H1 (cell line): ENCODE measurements around the gene F7. TPM values are rescaled to one million over a fixed set of nuclear protein-coding genes. Genes with fewer than 3 reads are reported as not detected.

ENCODE experiments used
- CTCF ChIA-PET: fragments of 300-600 bp; sonication (Branson Sonifier 250); formaldehyde crosslinking; loops from one replicate; lab custom pipeline; 2021; ENCODE audit not compliant: partially characterized antibody; lab: Charles Lee
- POLR2A ChIA-PET: fragments of 300-600 bp; sonication (Branson Sonifier 250); formaldehyde crosslinking; loops from one replicate; lab custom pipeline; 2021; ENCODE audit warnings: inconsistent platforms; ENCODE audit not compliant: partially characterized antibody; lab: Charles Lee
- DNase-seq, 2 experiments: peaks; one replicate each; pipeline versions ENCODE4 v3.0.0 to v3.0.0-alpha.2; 2010 to 2022; ENCODE audit warnings: low spot score in 2 of 2, low read depth in 1 of 2, mixed read lengths in 1 of 2
- FAIRE-seq: peaks from 2 replicates; lab custom pipeline; 2011; peaks lifted over from hg19 to GRCh38; lab: Jason Lieb, UNC
- H2AFZ ChIP-seq: 2 replicates; pipeline ENCODE4 v1.8.1; 2012; ENCODE audit warnings: low read length, inconsistent platforms
- H2AK5ac ChIP-seq: 2 replicates; pipeline ENCODE4 v1.6.1; 2013; ENCODE audit warnings: low read depth, low read length
- H2BK120ac ChIP-seq: replicated peaks from 2 replicates; pipeline ENCODE3; 2013; ENCODE audit warnings: low read depth, low read length, inconsistent platforms
- H2BK12ac ChIP-seq: 2 replicates; pipeline ENCODE4 v1.6.1; 2013; ENCODE audit warnings: low read depth, low read length
- H2BK15ac ChIP-seq: 2 replicates; pipeline ENCODE4 v1.6.1; 2013; ENCODE audit warnings: low read length
- H2BK20ac ChIP-seq: 2 replicates; pipeline ENCODE4 v1.6.1; 2013; ENCODE audit warnings: low read length
- H2BK5ac ChIP-seq: 2 replicates; pipeline ENCODE4 v1.6.1; 2013; ENCODE audit warnings: low read depth, low read length
- H3K14ac ChIP-seq: 2 replicates; pipeline ENCODE4 v1.6.1; 2013; ENCODE audit warnings: inconsistent platforms; ENCODE audit not compliant: insufficient read length
- H3K18ac ChIP-seq: 2 replicates; pipeline ENCODE4 v1.6.1; 2013; ENCODE audit warnings: low read length; ENCODE audit errors: extremely low read depth
- H3K23ac ChIP-seq: 2 replicates; pipeline ENCODE4 v1.6.1; 2013; ENCODE audit warnings: inconsistent platforms; ENCODE audit not compliant: insufficient read length
- H3K23me2 ChIP-seq: 2 replicates; pipeline ENCODE4 v1.6.1; 2013; ENCODE audit warnings: low read depth, low read length
- H3K27ac ChIP-seq: 2 replicates; pipeline ENCODE4 v1.6.1; 2011; ENCODE audit warnings: low read depth, low read length, inconsistent platforms
- H3K27me3 ChIP-seq, 4 experiments: replicated peaks in 1 of 4; 1 replicate in 1 of 4; 2 replicates in 3 of 4; pipeline versions ENCODE4 v1.6.1 to v1.8.1; 2011 to 2013; ENCODE audit warnings: low read length in 3 of 4, mild to moderate bottlenecking in 3 of 4, inconsistent platforms in 2 of 4, mixed read lengths in 2 of 4, moderate library complexity in 1 of 4; ENCODE audit not compliant: control insufficient read depth in 3 of 4, insufficient read depth in 3 of 4; ENCODE audit errors: extremely low read depth in 1 of 4
- H3K36me3 ChIP-seq, 4 experiments: 2 replicates each; pipeline versions ENCODE4 v1.6.1 to v1.8.1; 2011 to 2013; ENCODE audit warnings: mild to moderate bottlenecking in 4 of 4, low read length in 3 of 4, moderate library complexity in 2 of 4, control low read depth in 1 of 4, inconsistent platforms in 1 of 4; ENCODE audit not compliant: insufficient read depth in 4 of 4, control insufficient read depth in 2 of 4
- H3K4ac ChIP-seq: replicated peaks from 2 replicates; pipeline ENCODE3; 2013; ENCODE audit warnings: low read length, low read depth, mixed read lengths, inconsistent platforms; ENCODE audit not compliant: insufficient read length
- H3K4me1 ChIP-seq, 4 experiments: replicated peaks in 1 of 4; 1 replicate in 1 of 4; 2 replicates in 3 of 4; pipeline versions ENCODE4 v1.6.1 to v1.8.1; 2011 to 2013; ENCODE audit warnings: low read length in 3 of 4, inconsistent platforms in 2 of 4, mixed read lengths in 1 of 4; ENCODE audit not compliant: insufficient read depth in 4 of 4, control insufficient read depth in 3 of 4
- H3K4me2 ChIP-seq, 2 experiments: 2 replicates each; pipeline versions ENCODE4 v1.6.1 to v1.8.1; 2011 to 2013; ENCODE audit warnings: low read depth in 2 of 2, low read length in 2 of 2, control low read depth in 1 of 2, inconsistent platforms in 1 of 2, mild to moderate bottlenecking in 1 of 2; ENCODE audit not compliant: insufficient read depth in 1 of 2
- H3K4me3 ChIP-seq, 4 experiments: fragments of 200-600, 300-600 bp in 1 of 4; sonication (generic), shearing (Covaris generic), sonication (Bioruptor Twin) in 1 of 4; 2 replicates each; pipeline versions ENCODE4 v1.5.1 to v1.8.1; 2011 to 2016; ENCODE audit warnings: low read length in 4 of 4, low read depth in 3 of 4, control low read depth in 2 of 4, inconsistent platforms in 2 of 4, mild to moderate bottlenecking in 2 of 4, mixed read lengths in 1 of 4, moderate library complexity in 1 of 4; ENCODE audit not compliant: insufficient read depth in 2 of 4; ENCODE audit errors: extremely low read depth in 1 of 4
- H3K56ac ChIP-seq: replicated peaks from 2 replicates; pipeline ENCODE3; 2013; ENCODE audit warnings: low read depth, mild to moderate bottlenecking, mixed read lengths, low read length, inconsistent platforms; ENCODE audit not compliant: insufficient read length
- H3K79me1 ChIP-seq: 2 replicates; pipeline ENCODE4 v1.6.1; 2013; ENCODE audit warnings: low read depth, low read length, control low read depth
- H3K79me2 ChIP-seq, 2 experiments: 2 replicates each; pipeline versions ENCODE4 v1.6.1 to v1.8.1; 2012 to 2013; ENCODE audit warnings: low read length in 2 of 2, mild to moderate bottlenecking in 2 of 2, inconsistent platforms in 1 of 2; ENCODE audit not compliant: insufficient read depth in 2 of 2, control insufficient read depth in 1 of 2
- H3K9ac ChIP-seq, 4 experiments: replicated peaks in 1 of 4; 1 replicate in 1 of 4; 2 replicates in 3 of 4; pipeline versions ENCODE4 v1.6.1 to v1.8.1; 2011 to 2013; ENCODE audit warnings: low read depth in 3 of 4, low read length in 3 of 4, control low read depth in 2 of 4, mild to moderate bottlenecking in 2 of 4, moderate library complexity in 2 of 4, inconsistent platforms in 1 of 4; ENCODE audit errors: extremely low read depth in 1 of 4
- H3K9me3 ChIP-seq, 2 experiments: 2 replicates each; pipeline versions ENCODE4 v1.6.1 to v1.8.1; 2012 to 2013; ENCODE audit warnings: mild to moderate bottlenecking in 2 of 2, moderate library complexity in 2 of 2, control low read depth in 1 of 2, inconsistent platforms in 1 of 2, low read depth in 1 of 2, low read length in 1 of 2, mixed read lengths in 1 of 2; ENCODE audit not compliant: insufficient read depth in 2 of 2
- H4K20me1 ChIP-seq, 2 experiments: replicated peaks in 1 of 2; 2 replicates each; pipeline versions ENCODE3 to v1.8.1; 2011 to 2013; ENCODE audit warnings: inconsistent platforms in 2 of 2, low read length in 2 of 2, mild to moderate bottlenecking in 1 of 2; ENCODE audit not compliant: insufficient read depth in 2 of 2, control insufficient read depth in 1 of 2
- H4K5ac ChIP-seq: 2 replicates; pipeline ENCODE4 v1.6.1; 2013; ENCODE audit warnings: low read length, low read depth, mixed read lengths, inconsistent platforms; ENCODE audit not compliant: insufficient read length
- H4K8ac ChIP-seq: 2 replicates; pipeline ENCODE4 v1.8.0; 2013; ENCODE audit warnings: mild to moderate bottlenecking, moderate library complexity, low read length, inconsistent platforms; ENCODE audit not compliant: insufficient read depth; ENCODE audit errors: extremely low read depth
- H4K91ac ChIP-seq: replicated peaks from 2 replicates; pipeline ENCODE3; 2013; ENCODE audit warnings: low read length, mixed read lengths, inconsistent platforms; ENCODE audit not compliant: insufficient read length
- ASH2L ChIP-seq: fragments of 200-600, 300-600 bp; sonication (generic); IDR thresholded peaks from one replicate; pipeline ENCODE4 v1.7.1; 2017; ENCODE audit warnings: low read length
- FOSL1 ChIP-seq: IDR thresholded peaks from 2 replicates; pipeline ENCODE4 v1.6.1; 2011; ENCODE audit warnings: mild to moderate bottlenecking, low read depth, low read length, moderate library complexity; ENCODE audit not compliant: insufficient read depth
- HDAC2 ChIP-seq, 2 experiments: fragments of 300-600 bp in 1 of 2; sonication (generic) in 1 of 2; IDR thresholded peaks; 2 replicates each; pipeline ENCODE4 v1.6.1; 2011 to 2012; ENCODE audit warnings: low read depth in 2 of 2, low read length in 2 of 2, mild to moderate bottlenecking in 2 of 2, moderate library complexity in 2 of 2, borderline replicate concordance in 1 of 2, inconsistent platforms in 1 of 2
- KDM4A ChIP-seq: IDR thresholded peaks from one replicate; pipeline ENCODE4 v1.7.1; 2012; ENCODE audit warnings: low read depth, mild to moderate bottlenecking, moderate library complexity, low read length, inconsistent platforms; ENCODE audit not compliant: severe bottlenecking
- NANOG ChIP-seq: IDR thresholded peaks from 2 replicates; pipeline ENCODE4 v1.6.1; 2011; ENCODE audit warnings: low read length, low read depth, mild to moderate bottlenecking, inconsistent platforms; ENCODE audit not compliant: insufficient read depth, poor library complexity, severe bottlenecking
- NRF1 ChIP-seq: IDR thresholded peaks from 2 replicates; pipeline ENCODE4 v1.6.1; 2011; ENCODE audit warnings: mild to moderate bottlenecking, low read depth, low read length, improper control_type of control experiment
- SIN3A ChIP-seq, 2 experiments: IDR thresholded peaks in 1 of 2; conservative IDR thresholded peaks in 1 of 2; 2 replicates each; pipeline ENCODE4 v1.6.1; 2011 to 2012; ENCODE audit warnings: low read length in 2 of 2, improper control_type of control experiment in 1 of 2, low read depth in 1 of 2, mild to moderate bottlenecking in 1 of 2
- SUZ12 ChIP-seq: fragments of 200-600 bp; sonication (generic); IDR thresholded peaks from 2 replicates; pipeline ENCODE4 v1.6.1; 2012; ENCODE audit warnings: mild to moderate bottlenecking, inconsistent platforms, low read length, moderate library complexity, mixed read lengths
- ZNF274 ChIP-seq: IDR thresholded peaks from 2 replicates; pipeline ENCODE4 v1.7.0; 2012; ENCODE audit warnings: low read length, borderline replicate concordance; ENCODE audit errors: extremely low read depth
- WGBS, 2 experiments: shearing (Covaris generic) in 1 of 2; methylation state at CpG; one replicate each; pipeline versions ENCODE4 v1.1.6 to v1.1.7; 2013 to 2015; ENCODE audit warnings: low lambda C conversion rate in 2 of 2, mixed read lengths in 2 of 2, inconsistent platforms in 1 of 2, low coverage in 1 of 2, missing lambda C conversion rate in 1 of 2; ENCODE audit not compliant: insufficient replicate concordance in 2 of 2, insufficient coverage in 1 of 2, insufficient read length in 1 of 2; ENCODE audit errors: extremely low coverage in 1 of 2, missing lambda C conversion rate in 1 of 2; 5-methylcytosine and 5-hydroxymethylcytosine counted together
- polyA plus RNA-seq, 7 experiments: library from polyadenylated mRNA; depleted of rRNA in 3 of 7; stranded (reverse) in 5 of 7; unstranded in 2 of 7; fragments of >200 nt in 5 of 7; fragments of 200-250 nt in 2 of 7; gene quantifications; 1 replicate in 5 of 7; 2 replicates in 1 of 7; 4 replicates in 1 of 7; pipeline versions ENCODE4 v1.2.1 to v1.2.3, GENCODE V29; 2011 to 2013; ENCODE audit warnings: missing spikeins in 2 of 7, mixed read lengths in 2 of 7
- total RNA-seq: library from RNA; stranded (reverse); fragmentation: NEBNext Ultra II Directional; extraction: Animal tissue kit (Norgen Biotek cat#: 25700); gene quantifications from 2 replicates; pipeline ENCODE4 v1.2.1, GENCODE V29; 2021

Gene F7
- total and polyA plus RNA-seq, 2 of the 8 experiments (the other 6 are each of a cell fraction or from before 2014, with no cell fraction given): 0.43 to 0.98 TPM

GRCh38 chr13:113098162-113098732 lies 7.3 kb upstream of the F7 start:
- Histone ChIP-seq H2BK12ac (no peak overlapping the region), H3K23me2 (peaks cover 2% of the 10 kb centered on the region; the same call in 1 of the 2 replicates), H3K4ac (no peak overlapping the region), H3K36me3 (no peaks in the 10 kb centered on the region; a peak in 1 of 8 replicates), H3K56ac (no peak overlapping the region)
- CTCF ChIA-PET: interaction anchor here (1.1 to 3.5 kb wide), 3 partner anchors 11 to 28 kb away, joined by 4 to 30 read pairs (median 7); no protein-coding TSS in a partner anchor
- 89% methylated on average over 30 of the region's 30 CpGs; no CpG with 5 or more reads in 1 of the 2 experiments for WGBS, 2 experiments
- TF ChIP-seq ZNF274 (no peak), SUZ12 (no peak), NANOG (no peak), NRF1 (no peak), SIN3A (conservative IDR thresholded peaks at IDR 0.05 in 1 of 2, IDR thresholded peaks at IDR 0.05 in 1 of 2; ENCODE audit: low read depth in 1 of 2, low read length in 2 of 2) (no peak), FOSL1 (no peak), KDM4A (no peak), HDAC2 (IDR thresholded peaks at IDR 0.05; ENCODE audit: borderline replicate concordance in 1 of 2, low read depth in 2 of 2, low read length in 2 of 2) (no peak), ASH2L (no peak)
- TF ChIP-seq, all 59 proteins: peak for 0
- POLR2A ChIA-PET: no interaction called here
- no peak overlapping the region for H2BK120ac ChIP-seq
- no peak overlapping the region for H3K27ac ChIP-seq
- H3K4me2 ChIP-seq: no peak overlapping the region
- no peak overlapping the region for H2BK20ac ChIP-seq
- FAIRE-seq (no peak), DNase-seq (no peak)
- no peak overlapping the region for H3K23ac ChIP-seq
- H3K27me3 ChIP-seq: no peaks in the 10 kb centered on the region
- no peak overlapping the region for H2BK5ac ChIP-seq
- H4K20me1 ChIP-seq: peaks cover 0 to 4% of the 10 kb centered on the region in 2 experiments
- H3K18ac ChIP-seq: no peak overlapping the region
- H4K91ac ChIP-seq: no peak overlapping the region
- H2AK5ac ChIP-seq: no peak overlapping the region
- H2BK15ac ChIP-seq: no peak overlapping the region
- no peak overlapping the region for H3K14ac ChIP-seq
- H3K4me3 ChIP-seq: no peak overlapping the region
- H4K5ac ChIP-seq: no peak overlapping the region
- no peaks in the 10 kb centered on the region; the same call in 1 of the 2 replicates for H3K79me1 ChIP-seq
- H3K9me3 ChIP-seq: no peaks in the 10 kb centered on the region
- H3K9ac ChIP-seq: no peak overlapping the region
- H2AFZ ChIP-seq: no peak overlapping the region
- H3K79me2 ChIP-seq: no peaks in the 10 kb centered on the region
- no peak overlapping the region for H4K8ac ChIP-seq
- H3K4me1 ChIP-seq: no peaks in the 10 kb centered on the region; a peak in 1 of 7 replicates
